CD4-positive, alpha-beta T cell treated with Interleukin-2 at 100 ng/mL for 4 hours (primary cell): Measurements from ENCODE around the gene CTNNA2.

Experiments used
- DNase-seq: peaks from one replicate; pipeline ENCODE4 v3.0.0-alpha.2; 2020; ENCODE audit warnings: low spot score

CTNNA2 gene

DNA sequence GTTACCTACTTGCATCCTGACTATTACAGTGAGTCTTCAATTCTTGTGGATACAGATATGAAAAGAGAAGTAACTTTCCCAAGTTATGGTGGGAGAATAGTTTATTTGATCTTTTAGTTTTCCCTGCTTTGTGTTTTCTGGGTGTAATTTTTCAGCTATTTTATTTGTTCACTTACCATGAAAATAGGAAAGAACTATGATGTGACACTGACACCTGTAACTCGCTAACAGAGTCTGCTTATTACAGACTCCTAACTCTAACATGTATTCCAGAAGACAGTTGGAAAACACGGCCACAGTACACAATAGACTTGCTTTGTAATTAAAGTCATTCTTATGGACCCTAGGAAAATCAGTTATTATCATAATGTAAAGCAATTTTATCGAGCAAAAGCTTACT lies 468.5 kb downstream of the CTNNA2 start:
- DNase-seq, result no peak

DNA sequence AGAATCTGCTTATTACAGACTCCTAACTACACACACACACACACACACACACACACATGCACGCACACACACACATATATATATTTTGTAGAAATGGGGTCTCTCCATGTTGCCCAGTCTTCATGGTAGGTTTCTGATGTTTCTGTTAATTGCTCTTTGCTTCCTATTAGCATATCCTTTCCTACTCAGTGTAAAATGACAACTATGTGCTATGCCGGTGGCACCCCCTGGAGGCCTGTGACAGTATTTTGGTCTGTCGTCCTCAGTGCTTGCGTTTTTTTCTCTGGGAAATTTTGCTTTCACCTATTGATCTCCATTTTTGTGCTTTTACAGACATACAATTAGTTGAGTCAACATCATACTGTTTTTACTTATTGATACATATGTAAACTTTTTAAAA lies 469.6 kb downstream of the CTNNA2 start:
- no peak for DNase-seq

DNA sequence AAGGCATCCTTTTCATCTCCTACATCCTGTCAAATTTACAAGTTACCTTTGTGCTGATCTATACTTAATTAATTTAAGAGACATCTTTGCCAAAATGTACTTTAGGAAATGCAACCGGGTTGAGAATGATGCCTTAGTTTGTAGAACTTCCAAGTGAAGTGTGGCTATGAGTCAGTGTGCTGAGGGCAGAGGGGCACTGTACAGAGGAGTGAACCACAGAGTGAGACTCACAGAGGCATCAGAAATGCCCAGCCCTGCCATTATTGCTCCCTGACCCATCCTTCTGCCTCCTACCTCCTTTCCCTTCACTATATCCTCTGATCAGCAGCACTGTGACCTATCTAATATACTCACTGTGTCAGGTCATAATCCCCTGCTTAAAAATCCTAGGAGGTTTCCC lies 471.6 kb downstream of the CTNNA2 start:
- no peak for DNase-seq

DNA sequence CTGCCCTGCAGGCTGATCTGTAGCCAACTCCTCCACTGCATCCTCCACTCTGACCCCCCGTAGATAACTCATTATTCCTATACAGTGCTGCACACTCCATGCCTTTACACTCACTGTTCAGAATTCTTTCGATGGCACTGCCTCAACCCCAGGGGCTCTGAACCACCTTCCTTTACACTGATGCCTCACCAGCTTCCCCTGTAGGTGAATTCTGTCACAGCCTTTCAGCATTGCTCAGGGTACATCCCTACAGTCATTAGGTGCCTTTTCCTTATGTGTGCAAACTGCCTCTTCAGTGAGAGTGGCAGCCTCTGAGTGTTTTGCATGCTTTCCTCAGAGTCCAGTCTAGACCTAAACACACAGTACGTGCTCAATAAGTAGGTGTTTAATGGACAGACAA lies 472.3 kb downstream of the CTNNA2 start:
- DNase-seq, result no peak

DNA sequence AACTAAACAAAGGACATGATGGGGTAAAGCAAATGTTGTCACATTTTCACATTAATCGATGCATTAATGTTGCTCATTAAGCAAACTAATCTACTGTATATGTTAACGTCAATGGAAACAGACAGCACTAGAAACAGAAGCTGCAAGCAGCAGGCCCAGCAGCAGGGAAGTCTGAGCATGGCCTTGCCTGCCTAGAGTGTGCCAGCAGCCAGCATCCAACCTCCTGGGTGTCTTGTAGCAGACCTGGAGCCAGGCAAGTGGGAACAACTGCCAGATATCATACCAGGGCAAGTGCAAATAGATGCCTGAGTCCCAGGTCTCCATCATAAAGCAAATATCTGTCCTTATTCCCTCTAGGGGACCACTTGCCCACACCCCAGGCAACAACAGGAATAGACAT lies 472.7 kb downstream of the CTNNA2 start:
- no peak for DNase-seq

DNA sequence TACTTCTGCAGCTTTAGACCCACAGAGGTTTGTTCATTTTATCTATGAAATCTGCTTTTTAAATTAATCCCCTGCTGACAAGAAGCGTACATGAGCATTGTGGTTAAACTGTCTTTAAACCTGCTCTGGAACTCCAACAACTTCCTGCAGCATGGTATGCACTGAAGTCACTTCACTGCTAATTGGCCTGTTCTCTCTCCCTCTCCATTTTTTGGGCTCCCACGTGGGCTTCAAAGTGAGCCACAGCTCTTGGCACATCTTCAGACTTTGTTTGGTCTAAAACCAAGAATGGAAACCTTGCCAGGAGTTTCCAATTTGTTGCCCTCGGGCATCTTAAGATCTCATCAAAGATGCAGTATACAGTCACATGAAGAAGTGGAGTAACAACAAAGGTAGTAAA lies 480.3 kb downstream of the CTNNA2 start:
- DNase-seq, result no peak

DNA sequence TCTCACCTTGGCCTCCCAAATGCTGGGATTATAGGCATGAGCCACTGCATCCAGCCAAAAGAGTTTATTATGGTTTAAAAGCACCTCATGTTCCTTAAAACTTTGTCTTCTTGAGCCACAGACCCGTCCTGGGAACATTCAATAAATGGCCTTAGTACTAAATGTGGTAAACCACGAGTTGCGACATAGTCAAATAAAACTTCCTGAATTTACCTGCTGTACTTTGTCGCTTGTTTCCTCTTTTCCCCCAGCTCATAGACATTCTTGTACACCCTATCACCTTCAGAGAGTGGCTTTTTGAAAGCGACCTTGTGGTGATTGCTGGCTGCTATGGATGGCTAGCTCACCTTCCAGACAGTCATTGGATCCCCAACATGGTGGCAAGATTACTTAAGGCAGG lies 481.3 kb downstream of the CTNNA2 start:
- DNase-seq, result no peak

DNA sequence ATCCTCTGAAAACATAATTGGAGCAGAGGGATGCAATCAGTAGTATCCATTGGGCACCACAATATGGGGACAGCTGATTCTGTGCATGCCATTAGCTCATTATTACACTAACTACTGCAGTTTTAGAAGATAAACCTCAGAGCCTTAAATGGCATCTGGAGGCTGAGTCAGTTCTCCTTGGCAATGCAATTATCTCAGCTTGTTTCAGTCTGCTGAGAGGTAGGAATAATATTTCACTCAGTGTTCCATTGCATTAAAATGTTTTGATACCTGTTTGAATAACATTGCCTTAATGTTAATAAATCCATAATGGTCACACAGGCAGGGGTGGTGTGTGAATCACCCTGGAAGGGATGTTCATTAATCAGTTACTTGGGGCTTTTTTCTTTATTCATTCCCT lies 482.1 kb downstream of the CTNNA2 start:
- DNase-seq, result no peak

DNA sequence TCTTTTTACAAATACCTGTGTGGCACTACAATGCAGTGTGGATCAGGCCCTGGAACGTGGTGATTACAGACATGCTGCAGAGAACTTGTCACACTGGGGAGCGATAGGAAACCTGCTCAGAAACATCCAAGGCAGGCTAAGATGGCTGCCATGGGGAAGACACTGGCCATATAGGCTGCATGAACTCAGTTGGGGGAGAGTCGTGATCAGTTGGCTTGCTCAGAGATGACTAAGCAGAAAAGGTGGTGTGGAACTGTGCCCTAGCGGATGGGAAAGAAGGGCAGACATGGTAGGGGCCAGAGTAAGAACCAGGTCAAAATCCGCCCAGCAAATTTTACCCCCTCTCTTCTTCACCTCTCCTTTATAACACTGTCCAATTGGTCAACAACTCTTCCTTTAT lies 483.9 kb downstream of the CTNNA2 start:
- no peak for DNase-seq

DNA sequence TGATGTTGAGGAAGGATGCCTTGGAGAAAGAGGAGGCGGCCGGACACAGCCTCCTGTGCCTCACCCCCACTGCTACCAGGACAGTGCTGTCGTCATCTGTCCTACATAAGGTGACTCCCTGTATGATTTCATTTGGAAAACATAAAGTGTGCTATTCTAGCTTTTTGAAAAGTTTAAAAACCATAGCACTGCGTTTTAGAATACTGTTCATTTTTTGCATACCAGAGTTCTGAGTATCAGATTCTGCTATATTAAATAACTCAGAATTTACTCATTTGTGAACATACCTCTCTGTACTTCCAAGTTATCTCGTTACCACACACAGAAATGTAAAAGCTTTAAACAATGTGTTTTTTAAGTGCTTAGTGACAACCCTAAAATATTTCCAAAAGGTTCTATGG lies 488.9 kb downstream of the CTNNA2 start:
- DNase-seq, result no peak

DNA sequence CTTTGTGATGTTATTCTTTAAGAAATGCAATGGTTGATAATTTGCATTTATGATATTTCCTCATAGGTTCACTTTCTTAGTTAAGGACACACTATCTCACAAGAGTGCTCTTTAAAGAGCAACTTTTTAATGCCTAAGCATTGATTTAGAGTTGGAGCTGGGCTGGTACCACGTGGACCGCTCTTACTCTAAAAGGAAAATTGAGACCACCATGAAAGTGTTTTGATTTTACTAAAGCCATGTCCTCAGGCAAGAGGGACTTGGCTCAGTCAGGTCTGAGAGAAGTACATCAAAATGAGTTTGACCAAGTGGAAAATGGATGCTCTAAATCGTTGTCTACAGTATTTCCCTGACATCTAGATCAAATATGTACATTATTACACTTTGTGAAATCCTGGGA lies 489.3 kb downstream of the CTNNA2 start:
- DNase-seq, result no peak

DNA sequence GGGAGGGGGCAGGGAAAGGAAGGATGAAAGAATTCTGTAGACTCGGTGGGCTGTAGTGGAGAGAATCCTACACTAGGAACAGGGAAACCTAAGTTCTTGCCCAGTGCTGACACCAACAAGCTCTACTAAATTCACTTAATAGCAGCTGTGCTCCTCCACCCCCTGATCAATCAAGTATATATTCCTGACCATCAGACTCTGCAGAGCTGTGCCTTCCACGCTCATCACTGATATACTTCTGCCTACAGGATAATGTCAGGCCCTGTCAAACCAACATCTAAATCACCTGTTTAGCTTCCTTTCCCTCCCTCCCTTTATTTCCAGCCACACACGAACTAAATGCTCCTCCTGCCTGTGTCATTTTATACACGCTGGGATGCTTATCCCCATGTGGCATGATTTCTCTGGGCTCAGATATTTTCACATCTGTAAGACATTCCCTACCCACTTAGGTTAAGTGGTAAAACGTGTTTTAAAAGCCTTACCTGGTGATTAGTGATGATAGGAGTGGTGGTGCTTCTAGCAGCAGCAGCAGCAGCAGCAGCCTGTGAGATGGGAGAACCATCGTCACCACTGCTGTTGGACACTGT lies 489.8 kb downstream of the CTNNA2 start:
- no peak for DNase-seq

DNA sequence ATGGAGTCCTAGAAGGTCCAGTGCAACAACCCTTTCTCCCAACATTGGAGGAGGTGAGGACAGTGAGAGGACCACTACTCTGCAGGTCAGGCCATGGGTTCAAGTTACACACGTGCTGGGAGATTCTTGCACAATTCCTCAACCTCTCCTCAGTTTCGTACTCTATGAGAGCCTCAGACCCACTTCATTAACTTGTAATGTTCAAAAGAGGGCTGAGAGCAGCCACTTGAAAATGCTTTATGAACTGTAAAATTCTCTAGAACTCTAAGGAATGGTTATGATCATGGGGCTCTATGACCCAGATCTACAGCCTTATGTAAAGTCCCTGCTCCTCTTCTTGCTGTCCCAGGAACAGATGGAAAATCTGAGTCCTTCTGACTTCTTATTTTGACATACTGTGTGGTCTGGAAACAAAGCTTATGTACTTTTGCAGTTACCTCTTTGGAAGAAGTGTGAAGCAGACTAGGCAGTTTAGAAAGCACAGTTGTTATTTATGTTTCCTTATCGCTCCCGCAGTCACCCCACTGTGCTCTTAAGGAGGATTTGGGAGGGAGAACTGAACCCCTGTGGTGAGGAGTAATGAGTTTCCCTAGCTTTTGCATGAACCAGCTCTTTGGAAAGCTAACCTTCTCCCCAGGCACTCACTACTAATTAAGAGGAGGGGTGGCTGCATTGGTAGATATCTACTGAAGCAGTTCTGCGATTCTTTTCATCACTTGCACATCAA lies 495.1 kb downstream of the CTNNA2 start:
- no peak for DNase-seq

DNA sequence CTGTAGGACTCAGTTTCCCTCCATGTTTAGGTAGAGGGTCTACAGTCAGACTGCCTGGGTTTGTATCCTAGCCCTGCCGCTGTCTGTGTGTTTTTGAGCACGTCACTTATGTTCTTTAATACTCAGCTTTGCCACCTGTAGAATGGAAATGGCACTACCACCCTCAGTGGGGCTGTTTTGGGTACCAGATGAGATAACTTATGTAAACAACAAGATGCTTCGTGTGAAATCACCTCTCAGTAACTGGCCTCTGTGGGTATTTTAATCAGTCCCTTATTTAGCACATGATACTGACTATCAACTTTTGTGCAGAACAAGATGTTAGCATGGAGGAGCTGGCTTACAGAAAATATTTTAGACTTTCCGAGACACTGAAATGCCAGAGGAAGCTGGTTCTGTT lies 495.7 kb downstream of the CTNNA2 start:
- no peak for DNase-seq

DNA sequence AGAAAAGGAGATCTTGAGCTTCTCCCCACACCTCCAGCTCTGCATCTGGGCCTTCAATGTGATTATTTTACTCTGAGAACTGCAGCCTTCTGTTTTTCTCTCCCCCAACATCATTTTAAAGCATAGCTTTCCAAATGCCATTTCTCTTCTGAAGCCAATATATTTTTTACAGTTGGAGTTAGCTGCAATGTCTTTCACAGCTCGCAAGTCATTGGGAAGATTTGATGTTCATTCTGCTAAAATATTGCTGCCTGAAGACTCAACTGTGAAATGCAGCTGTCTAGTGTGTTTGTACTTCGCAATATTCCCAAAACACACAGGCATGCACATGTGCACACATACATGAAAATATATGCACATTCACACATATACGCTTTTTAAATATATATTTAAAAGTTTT lies 496.4 kb downstream of the CTNNA2 start:
- DNase-seq, result no peak

DNA sequence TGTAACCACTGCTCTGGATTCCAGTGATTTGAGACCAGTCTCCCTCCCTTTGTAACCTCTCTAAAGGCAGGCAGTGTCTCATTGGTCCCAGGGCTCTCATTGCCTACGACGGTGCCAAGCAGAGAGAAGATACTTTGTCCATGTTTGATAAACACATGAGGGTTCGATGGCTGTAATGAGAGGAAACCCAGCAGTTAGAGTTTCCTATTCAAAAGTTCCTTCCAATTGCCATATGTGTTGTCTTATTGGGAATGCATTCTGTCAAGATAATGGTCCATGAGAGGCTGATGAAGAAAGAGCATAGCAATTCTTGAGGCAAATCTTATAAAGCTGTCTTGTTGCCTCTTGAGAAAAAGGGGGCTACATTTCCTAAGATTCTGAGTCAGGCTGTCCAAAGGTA lies 499.2 kb downstream of the CTNNA2 start:
- DNase-seq, result no peak

DNA sequence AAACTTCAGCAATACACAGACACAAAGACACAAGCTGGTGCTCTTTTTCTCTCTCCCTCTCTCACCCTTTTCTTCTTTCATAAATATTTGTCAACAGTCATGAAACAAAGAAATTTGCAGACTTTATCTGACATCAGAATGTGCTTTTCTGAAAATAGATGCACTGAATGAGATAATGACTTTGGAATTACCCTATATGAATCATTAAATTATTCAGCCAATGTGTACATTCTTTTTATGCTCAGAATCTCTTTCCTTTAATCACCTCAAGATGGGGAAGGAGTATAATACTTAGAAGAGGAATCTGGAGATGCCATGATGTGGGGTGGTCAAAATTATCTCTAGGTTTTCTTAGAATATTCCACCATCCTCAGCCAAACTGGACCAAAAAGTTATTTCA lies 501.8 kb downstream of the CTNNA2 start:
- DNase-seq, result no peak

DNA sequence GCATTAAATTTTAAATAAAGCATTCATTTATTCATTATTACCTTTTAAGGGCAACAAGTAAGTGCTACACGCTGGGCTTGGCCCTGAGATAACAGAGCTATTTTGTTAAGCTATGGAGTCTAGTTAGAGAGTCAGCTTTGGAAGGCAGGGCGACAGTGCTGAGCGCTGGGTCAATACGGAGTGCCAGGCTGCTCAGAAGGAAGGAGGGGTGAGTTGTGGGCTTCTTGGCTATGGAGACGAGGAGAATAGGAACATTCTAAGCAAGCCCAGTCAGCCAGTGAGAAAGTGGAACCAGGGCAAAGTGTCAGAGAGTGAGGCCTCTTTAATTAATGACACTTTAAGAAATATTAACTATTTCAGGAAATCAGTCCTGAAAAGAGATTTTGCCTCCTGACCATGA lies 503.3 kb downstream of the CTNNA2 start:
- no peak for DNase-seq

DNA sequence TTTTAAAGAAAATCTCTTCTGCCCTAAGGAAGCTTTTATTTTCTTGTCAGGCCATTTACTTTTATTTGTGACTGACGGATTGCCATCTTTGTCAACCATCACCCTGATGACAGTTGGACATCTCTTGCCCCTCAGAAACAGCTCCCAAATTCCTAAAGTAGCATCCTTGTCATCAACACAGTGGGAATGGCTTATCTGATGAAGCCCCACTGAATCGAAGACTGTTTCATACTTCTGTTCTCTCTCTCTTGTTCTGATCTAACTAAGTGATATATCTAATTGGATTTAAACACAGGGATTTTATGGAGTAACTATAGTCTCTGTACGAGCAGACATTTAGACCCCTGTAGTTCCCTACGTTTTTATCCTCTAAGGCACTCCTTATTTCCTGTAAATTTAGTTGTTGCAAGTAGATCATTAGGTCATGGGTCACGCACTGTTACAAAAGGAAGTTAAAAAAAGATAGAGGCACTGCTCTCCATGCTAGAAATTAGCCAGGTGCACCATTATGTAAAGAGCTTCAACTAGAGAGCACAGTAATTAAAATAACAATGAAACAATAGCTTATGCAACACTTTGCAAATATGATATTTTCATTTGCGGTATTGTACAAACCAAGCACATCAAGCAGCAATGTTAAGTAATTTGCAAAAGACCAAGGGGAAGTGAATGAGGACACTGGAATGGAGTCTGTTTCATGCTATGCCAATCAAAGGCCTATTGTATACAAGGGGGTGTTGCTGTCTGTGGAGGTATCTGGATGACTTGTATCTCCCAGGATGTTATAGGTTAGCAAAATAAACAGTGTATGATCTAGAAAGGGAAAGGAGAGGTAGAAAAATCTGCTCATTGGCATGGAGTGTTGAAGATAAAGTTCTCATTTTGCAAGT lies 507.0 kb downstream of the CTNNA2 start:
- DNase-seq, result no peak

DNA sequence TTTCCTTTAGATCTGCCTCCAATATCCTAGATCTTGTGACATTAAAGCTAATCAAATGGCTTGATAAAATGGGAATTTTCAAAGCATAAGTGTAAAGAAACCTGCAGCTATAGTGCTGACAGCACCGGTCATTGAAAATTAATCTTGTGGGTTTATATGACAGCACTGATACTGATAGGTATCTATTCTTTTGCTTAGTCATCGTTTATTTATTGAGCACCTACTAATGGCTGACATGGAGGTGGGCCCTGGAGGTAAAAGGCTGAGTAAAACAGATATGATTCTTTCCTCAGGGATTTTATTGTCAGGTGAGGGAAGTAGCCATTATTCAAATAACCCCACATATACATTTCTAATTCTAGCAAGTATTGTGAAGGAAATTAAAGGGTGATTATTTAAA lies 509.2 kb downstream of the CTNNA2 start:
- DNase-seq, result no peak

DNA sequence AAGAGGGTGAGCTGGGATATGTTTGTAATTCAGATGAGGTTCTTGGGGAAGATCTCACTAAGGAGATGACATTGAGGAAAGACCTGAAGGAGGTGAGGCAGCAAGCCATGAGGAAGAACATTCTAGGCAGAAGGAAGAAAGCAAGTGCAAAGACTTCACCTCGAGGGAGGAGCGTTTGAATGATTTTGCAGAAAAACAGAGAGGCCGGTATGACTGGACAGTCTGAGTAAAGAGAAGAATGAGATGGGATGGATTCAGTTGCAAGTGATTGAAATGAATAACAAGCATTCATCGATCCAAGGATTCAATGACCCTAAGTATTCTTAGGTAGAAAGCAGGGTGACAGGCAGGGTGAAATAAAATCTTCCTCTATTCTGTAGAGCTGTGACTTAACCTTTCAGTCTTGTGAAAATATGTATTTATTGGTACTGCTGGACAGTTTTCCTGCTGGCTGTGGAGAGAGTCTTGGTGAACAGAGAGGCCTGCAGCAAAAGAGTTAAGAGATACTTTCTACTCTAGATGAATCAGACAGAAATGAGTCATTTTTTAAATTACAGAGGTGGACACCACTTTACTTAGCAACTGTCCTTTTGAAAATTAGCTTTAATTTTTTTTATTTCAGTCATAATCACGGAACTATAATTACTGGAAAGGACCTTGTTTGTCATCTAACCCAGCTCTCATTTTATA lies 513.3 kb downstream of the CTNNA2 start:
- DNase-seq, result no peak

DNA sequence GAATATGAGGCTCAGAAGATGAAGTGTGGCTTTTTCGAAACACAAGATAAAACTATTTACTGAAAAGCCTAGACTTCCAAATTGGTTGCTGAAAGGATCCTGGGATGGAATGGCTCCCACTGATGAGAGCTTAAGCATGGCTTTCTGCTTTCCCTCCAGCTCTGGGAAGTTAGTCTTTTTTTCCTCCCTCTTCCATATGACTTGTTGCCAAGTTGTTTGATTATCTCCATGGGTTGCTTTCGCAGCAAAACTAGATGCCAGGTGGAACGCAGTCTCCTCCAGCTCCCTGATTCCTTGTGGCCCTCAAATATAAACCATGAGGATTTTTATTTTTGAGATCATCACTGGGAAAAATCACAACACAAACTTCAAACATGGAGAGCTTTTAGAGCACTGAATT lies 515.2 kb downstream of the CTNNA2 start:
- no peak for DNase-seq

DNA sequence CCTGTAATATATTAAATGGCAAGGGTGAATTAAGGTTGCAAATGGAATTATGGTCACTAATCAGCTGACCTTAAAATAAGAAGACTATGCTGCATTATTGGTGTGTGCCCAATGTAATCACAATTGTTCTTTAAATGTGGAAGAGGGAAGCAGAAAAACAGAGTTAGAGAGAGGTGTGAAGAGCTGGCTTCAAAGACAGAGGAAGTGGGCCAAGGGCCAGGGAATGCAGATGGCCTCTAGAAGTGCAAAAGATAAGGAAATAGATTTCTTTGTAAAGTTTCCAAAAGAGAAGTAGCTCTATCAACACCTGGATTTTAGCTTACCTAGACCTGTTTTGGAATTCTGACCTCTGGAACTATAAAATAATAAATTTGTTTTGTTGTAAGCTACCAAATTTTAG lies 515.7 kb downstream of the CTNNA2 start:
- DNase-seq, result no peak
